ENCODE measurements around the gene RPL10. TPM values are rescaled to one million over a fixed set of nuclear protein-coding genes. Genes with fewer than 3 reads are reported as not detected.

Gene RPL10
- total RNA-seq, 1 experiment from 2014 or later: 2,466 TPM

GRCh38 chrX:154375156-154375504, 23.0 kb upstream of the RPL10 start:
- DNase-seq (ENCODE audit: low read depth, low spot score) (no peak), ATAC-seq (no peak)
- ChIA-PET CTCF (no interaction called here), POLR2A (no interaction called here)
- no peaks in the 10 kb centered on the region for H3K27me3 ChIP-seq (ENCODE audit: control insufficient read depth, insufficient read depth, low read length)
- peaks cover 2% of the 10 kb centered on the region; the same call in 1 of the 2 replicates for H3K36me3 ChIP-seq (ENCODE audit: control insufficient read depth, insufficient read depth, low read length)
- peak overlapping the region; percentile 52 to 62 for H3K4me3 ChIP-seq (ENCODE audit: low read depth in 2 of 2, low read length in 2 of 2)
- intact Hi-C loops (cut with micrococcal nuclease; ENCODE audit: unreplicated experiment) (no loop called here), in situ Hi-C loops (cut with HindIII; ENCODE audit: low pct_unique_long_range_greater_than_20kb, low sequenced_read_pairs) (no loop called here)
- peaks cover 45% of the 10 kb centered on the region for H3K4me1 ChIP-seq (ENCODE audit: control insufficient read depth, insufficient read depth, low read length)
- H3K9me3 ChIP-seq (ENCODE audit: control insufficient read depth, insufficient read depth, low read depth, low read length): no peaks in the 10 kb centered on the region
- TF ChIP-seq TCF7L2 (IDR thresholded peaks at IDR 0.05; ENCODE audit: low read depth, low read length): no peak
- no peak for TF ChIP-seq CTCF (IDR thresholded peaks at IDR 0.05)
- TF ChIP-seq REST (IDR thresholded peaks at IDR 0.05; ENCODE audit: insufficient read depth in 1 of 2, low read depth in 2 of 2, low read length in 1 of 2): no peak
- no TSS peak for BruUV-seq (replicated peaks)
- peak overlapping the region; percentile 86 for H3K27ac ChIP-seq (ENCODE audit: low read length)

- TF ChIP-seq TCF7L2 (IDR thresholded peaks at IDR 0.05; ENCODE audit: low read depth, low read length): no peak
- no peak for TF ChIP-seq POLR2AphosphoS5 (IDR thresholded peaks at IDR 0.05; ENCODE audit: low read depth, low read length)
- TF ChIP-seq REST (IDR thresholded peaks at IDR 0.05; ENCODE audit: insufficient read depth in 1 of 2, low read depth in 2 of 2, low read length in 1 of 2): no peak
- no peak for TF ChIP-seq SIN3A (IDR thresholded peaks at IDR 0.05; ENCODE audit: borderline replicate concordance, insufficient read depth, low read depth, low read length)
- TF ChIP-seq CTCF (IDR thresholded peaks at IDR 0.05): no peak
- H3K4me3 ChIP-seq (ENCODE audit: low read depth in 2 of 2, low read length in 2 of 2): no peak overlapping the region
- no peaks in the 10 kb centered on the region for H3K27me3 ChIP-seq (ENCODE audit: control insufficient read depth, insufficient read depth, low read length)
- peaks cover 4% of the 10 kb centered on the region for H3K36me3 ChIP-seq (ENCODE audit: control insufficient read depth, insufficient read depth, low read length)
- BruUV-seq (replicated peaks): no TSS peak
- H3K27ac ChIP-seq (ENCODE audit: low read length): peak overlapping the region; percentile 46
- H3K9me3 ChIP-seq (ENCODE audit: control insufficient read depth, insufficient read depth, low read depth, low read length): no peaks in the 10 kb centered on the region
- DNase-seq (ENCODE audit: low read depth, low spot score) (no peak), ATAC-seq (no peak)
- in situ Hi-C loops (cut with HindIII; ENCODE audit: low pct_unique_long_range_greater_than_20kb, low sequenced_read_pairs) (no loop called here), intact Hi-C loops (cut with micrococcal nuclease; ENCODE audit: unreplicated experiment) (no loop called here)
- POLR2A ChIA-PET: no interaction called here
- CTCF ChIA-PET: interaction anchor here (0.5 kb wide), 1 partner anchor 48 kb away, joined by 3 read pairs; no protein-coding TSS in a partner anchor
- peaks cover 56% of the 10 kb centered on the region for H3K4me1 ChIP-seq (ENCODE audit: control insufficient read depth, insufficient read depth, low read length)
Measured at GRCh38 chrX:154376774-154377173, 21.4 kb upstream of the RPL10 start.
